Iris pigment epithelial cell (primary cell): ENCODE results near the gene TADA2B.

ENCODE experiments used
- DNase-seq: peaks from one replicate; pipeline ENCODE4 v3.0.0-alpha.2; 2011; ENCODE audit warnings: low read depth

Gene TADA2B, protein sequence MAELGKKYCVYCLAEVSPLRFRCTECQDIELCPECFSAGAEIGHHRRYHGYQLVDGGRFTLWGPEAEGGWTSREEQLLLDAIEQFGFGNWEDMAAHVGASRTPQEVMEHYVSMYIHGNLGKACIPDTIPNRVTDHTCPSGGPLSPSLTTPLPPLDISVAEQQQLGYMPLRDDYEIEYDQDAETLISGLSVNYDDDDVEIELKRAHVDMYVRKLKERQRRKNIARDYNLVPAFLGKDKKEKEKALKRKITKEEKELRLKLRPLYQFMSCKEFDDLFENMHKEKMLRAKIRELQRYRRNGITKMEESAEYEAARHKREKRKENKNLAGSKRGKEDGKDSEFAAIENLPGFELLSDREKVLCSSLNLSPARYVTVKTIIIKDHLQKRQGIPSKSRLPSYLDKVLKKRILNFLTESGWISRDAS

DNA sequence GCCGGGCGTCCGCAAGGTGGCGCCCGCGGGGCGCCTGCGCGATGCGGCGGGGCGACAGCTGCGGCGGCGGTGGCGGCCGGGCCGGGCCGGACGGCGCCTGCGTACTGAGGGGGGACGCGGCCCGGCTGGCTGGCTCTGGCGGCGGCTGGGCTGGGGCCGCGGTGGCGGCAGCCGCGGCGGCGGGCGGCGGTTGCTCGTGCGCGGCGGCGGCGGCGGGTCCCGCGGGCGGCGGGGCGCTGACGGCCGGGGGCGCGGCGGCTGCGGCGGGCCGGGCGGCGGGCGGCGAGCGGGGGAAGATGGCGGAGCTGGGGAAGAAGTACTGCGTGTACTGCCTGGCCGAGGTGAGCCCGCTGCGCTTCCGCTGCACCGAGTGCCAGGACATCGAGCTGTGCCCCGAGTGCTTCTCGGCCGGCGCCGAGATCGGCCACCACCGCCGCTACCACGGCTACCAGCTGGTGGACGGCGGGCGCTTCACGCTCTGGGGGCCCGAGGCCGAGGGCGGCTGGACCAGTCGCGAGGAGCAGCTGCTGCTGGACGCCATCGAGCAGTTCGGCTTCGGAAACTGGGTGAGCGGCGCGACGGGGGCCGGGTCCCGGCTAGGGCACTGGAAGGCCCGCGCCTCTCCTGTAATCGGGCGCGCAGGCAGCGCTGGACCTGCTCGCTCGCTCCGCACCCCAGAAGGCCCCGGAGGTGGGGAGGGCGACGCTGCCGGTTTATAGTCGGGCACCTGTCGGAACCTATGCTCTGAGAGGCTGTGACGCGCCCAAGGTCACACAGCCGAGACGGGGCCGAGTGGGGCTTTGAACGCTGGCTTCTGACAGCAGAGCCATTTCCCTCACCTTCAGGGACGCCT, at the start of gene TADA2B:
TADA2B (plus strand) TSS at position 89 of the 853 bp plus-strand sequence; CDS start at position 297, 208 bp downstream.
- peak; percentile 39 for DNase-seq

DNA sequence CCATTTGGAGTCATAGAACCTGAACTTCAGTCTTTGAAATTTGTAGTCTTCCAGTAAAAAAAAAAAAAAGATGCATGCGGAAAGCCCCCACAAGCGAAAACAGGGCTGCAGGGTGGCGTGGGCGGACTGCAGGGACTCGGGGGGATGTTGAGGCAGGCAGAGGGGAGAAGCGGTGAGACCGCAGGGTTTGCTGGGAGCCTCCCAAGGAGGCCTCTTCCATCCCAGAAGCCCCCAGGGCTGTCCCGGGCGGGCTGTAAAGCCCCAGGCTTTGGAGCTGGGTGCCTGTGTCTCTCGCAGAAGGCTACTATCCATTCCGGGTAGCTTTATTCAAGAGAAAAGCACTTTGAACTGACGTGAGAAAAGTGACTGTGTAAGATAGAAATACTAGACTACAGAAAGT, 46.7 kb upstream of the TADA2B start:
- no peak for DNase-seq

DNA sequence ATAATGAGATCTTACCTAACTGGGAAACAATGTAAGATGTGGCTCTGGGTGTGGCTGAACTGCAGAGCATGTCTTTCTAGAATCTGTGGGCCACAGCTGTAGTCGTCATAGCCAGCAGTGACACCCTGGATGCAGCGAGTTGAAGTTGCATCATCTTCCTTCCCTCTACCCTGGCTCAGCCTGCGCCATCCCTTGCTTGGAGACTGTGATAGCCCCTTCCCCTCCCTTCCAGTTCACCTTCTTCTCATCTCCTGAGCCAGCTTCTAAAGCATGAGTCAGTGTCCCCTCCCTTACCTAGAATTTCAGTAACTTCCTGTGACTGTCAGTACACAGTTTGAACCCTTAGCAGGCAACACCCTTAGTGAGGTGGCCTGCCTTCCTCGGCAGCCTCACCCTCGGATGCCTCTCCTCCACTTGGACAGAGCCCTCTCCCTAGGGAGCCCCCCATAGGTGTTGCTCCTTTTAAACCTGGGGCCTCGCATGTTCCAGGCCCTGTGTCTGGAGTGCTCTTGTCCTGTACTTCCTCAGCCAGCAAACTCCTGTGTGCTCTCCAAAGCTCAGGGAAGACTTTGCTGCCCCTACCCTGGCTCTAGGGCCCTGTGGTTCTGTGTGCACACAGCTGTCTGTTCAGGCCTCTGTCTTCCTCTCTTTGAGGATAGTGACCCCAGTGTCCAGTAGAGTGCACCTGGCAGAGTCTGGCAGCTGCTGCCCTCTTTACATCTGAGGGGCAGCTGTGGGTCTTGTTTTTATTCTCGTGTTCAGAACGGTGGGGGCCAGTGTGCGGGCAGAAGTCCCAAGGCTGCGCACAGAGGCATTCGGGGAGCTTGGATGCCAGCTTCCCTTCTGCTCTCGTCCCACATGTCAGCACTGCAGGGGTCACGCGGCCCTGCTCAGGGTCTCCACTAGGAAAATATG, 43.7 kb upstream of the TADA2B start:
- DNase-seq = no peak

DNA sequence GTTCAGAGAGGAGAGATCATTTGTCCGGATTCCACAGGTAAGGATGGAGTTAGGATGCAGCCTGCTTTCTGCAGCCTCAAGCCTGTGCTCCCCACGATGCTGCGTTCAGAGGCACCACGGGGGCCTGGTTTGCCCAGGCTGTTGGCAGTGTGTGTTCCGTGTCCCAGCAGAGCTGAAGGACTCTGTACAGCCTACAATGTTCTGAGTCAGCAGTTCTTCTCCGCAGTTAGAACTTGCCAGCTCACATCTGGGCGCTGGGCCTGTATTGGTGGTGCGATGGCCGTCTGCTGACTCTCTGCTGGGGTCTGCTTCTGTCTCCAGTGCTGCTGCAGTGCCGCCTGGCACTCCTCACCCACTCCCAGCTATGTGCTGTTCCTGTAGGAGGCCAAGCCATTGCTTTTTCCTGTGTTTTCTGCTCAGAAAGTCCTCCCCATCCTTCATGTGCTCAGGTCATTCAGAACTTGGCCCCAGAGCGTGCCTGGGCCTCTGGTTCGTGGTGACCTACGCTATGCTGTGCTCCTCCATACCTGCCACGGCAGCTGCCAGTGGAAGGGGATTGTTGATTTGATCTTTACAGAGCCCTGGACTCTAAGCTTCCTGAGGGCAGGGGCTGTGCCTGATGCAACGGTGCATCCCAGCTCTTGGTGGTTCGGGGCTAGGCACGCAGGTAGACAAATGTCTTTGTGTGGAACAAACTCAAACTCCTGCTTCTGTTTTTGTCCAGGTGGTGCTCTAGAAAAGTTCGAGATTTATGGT, 42.6 kb upstream of the TADA2B start:
- no peak for DNase-seq

DNA sequence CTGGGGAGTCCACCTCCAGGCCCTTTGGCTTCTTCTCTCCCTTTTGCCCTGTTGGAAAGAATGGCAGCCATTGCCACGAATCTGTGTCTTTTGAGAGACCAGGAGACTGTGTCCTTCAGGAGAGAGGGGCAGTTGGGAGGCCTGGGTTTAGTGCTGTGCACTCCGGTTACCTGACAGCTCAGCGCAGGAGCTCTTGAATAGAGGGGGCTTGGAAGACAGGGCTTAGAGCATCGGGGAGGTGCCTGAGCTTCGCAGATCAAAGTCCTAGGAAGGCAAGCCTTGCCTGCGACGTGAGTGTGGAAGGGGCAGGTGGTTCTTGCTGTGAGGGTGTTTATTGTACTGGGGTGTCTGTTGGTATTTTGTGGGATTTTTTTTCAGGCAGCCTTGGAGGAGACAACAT, 41.9 kb upstream of the TADA2B start:
- no peak for DNase-seq

DNA sequence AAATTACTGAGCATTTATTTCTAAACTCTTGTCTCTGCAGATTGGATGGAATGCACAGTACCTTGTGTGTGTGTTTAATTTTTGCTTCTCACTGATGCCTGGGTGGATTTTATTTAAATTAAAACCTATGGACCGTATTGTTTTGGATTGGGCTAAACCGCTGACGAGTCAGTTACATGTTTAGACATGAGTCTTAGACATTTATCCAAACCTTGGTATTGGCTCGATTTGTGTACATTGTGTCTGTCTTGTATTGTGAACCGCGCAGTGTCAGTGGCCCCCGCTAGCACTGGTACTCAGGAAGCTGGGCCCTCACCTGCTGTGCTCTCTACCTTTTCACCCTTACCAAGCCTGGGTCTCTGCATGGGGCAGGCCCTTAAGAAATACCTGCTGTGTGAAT, 40.8 kb upstream of the TADA2B start:
- DNase-seq = no peak

DNA sequence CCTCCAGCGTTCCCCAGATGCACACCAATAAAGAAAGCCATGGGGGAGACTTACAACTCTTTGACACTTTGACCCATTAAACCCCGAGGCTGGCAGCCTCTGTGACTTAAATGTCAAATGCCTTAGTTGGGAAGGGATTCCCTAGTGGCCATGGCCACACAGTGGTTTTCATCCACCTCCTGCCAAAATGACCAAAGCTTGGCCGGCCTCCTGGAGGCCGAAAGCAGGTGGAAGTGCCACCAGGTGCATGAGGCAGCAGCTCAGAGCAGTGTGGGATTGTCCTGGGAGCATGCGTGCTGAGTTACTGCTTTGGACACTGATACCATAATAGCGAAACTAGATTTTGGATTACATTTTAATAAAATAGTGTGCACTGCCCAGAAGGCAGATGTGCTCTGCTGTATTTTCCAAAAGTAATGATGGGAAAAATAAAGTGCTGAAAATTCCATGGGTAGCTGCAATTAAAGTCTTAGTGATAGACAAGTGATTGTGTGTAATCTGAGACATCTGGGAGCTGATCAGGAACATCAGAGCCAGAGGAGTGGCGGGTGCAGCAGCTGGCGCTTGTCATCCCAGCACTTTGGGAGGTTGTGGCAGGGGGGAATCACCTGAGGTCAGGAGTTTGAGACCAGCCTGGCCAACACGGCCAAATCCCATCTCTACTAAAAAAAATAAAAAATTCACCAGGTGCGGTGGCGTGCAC, 39.8 kb upstream of the TADA2B start:
- DNase-seq = no peak

DNA sequence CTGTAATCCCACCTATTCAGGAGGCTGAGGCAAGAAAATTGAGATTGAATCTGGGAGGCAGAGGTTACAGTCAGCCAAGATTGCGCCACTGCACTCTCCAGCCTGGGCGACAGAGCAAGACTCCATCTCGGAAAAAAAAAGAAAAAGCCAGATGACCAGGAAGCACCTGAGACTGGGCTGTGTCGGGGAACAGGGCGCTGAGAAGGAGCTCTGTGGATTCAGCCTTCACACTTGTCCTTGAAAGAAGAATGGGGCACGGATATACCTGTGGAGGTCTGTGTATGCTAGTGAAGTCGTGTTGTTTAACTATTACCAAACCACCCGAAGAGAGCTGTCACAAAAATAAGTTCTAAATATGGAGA, 39.3 kb upstream of the TADA2B start:
- no peak for DNase-seq

DNA sequence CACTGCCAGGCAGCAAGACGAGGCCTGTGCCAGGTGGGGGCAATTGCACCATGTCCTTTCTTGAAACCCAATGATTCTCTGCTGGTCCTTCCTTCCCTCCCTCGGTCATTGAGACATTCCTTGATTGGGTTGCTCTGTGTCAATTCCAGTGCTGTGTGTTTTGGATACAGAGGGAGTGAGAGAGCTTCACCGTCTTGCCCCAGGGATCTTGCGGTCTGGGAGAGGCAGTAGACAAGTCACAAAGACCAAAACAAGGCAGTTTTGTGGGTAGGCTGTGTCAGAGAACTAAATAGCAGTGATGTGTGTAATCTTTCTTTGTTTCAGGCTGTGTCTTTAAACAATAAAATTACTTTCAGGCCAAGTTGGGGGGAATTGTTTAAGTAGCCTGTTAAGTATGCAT, 38.8 kb upstream of the TADA2B start:
- no peak for DNase-seq

DNA sequence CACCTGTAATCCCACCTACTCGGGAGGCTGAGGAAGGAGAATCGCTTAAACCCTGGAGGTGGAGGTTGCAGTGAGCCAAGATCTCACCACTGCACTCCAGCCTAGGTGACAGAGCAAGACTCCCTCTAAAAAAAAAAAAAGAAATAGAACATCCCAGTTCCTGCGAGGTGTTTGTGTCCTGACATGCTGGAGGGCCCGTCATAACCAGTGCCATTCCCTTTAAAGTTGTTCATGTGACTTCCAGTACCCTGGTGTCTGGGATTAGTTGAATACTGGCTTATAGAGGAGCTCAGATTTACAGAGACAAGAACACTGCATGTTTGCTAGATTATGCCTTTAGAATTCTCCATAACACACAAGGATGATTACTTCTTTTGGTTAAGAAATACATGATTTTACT, 37.6 kb upstream of the TADA2B start:
- DNase-seq = no peak

DNA sequence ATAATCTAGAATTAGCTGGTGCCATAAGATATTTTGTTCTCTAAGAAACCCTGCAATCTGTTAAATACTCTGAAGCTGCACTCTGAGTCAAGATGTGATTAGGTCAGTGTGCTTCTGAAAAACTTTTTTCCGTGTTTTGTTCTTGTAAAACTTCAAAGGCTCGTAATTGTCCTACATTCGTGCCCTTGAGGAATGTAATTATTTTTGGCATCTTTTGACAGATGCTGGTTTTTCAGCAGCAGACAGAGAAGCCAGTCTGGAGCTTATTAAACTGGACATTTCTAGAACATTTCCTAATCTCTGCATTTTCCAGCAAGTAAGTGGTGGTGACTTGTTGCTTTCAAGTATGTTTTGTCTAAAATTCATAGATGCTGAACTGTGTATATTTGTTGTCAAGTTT, 36.8 kb upstream of the TADA2B start:
- DNase-seq = no peak

DNA sequence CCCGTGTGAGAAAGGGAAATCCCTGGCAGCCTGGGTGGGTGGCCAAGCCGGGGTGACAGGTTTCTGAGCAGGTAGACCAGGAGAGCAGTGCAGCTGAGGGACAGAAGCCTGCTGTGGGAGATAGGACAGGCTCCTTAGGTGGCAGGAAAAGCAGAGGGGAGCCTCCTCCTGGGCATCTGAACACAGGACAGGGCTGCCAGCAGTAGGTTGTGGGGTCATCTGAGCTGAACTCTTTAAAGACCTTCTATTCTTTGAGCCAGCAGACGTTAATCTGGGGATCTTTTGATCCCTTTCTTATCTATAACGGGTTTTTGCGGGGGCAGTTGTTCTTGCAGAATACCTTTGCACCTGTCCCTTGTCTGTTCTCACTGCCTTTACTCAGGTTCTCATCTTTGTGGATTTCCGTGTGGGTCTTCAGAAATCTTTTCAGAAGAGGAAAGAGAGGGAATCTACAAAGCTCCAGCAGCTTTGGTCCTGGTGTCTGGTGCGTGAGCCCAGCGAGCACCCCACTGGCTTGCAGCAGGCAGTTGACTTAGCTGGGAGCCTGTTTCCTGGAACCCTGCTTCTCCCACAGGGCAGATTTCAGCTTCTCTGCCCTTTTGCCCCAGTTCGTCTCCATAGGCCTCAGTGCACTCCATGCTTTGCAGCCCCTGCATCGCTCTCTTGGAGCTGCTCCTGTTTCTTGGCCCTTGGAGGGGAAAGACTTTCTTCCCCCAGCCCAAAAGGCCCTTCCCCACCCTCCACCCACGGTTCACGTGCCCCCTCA, 35.8 kb upstream of the TADA2B start:
- no peak for DNase-seq

DNA sequence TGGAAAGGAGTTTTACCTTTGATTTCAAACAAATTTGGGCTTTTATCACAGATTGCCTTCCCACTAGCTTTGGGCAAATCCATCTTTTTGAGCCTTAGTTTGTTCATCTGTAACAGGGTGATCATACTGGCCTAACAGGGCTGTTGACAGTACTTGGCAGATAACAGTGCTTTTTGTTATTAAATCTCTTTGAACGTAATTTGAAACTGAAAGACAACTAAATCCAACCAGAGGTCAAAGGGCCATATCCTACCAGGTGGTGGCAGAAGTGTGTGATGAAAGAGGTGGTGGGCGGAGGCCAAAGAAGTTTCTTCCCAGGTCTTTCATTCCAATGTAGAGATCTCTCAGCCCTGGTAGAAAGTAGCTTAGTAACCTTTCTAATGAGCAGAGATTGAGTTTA, 35.2 kb upstream of the TADA2B start:
- DNase-seq = peak; percentile 65

DNA sequence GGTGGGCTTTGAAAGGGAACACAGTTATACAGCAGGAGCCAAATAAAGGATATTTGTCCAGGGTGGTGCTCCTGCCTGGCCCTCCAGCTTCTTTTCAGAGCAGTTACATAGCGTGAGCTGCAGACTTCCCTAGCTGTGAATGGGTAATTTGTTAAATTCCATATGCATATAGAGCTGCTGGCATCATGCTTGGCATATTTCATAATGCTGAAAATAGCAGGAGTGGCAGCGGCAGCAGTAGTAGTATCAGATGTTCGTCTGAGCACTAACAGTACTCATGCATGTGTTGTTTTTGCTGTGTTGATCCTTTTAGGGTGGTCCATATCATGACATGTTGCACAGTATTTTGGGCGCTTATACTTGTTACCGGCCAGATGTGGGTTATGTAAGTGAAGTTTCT, 33.6 kb upstream of the TADA2B start:
- DNase-seq = no peak

DNA sequence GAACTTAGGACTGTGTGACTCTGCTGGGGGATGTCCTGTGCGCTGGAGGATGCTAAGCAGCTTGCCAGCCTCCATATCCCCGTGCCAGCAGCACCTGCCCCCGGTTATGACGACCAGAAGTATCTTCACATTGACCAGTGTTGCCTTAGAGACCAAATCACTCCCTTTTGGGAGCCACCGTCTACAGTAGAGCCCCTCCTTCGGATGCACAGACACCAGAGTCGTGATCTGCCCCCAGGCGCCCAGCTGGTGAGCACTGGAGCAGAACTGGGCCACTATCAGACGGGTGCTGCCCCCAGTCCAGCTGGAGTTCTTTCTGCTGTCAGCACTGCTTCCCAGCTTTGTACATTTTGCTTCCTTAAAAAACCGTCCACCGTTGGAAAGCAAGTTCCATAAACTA, 30.0 kb upstream of the TADA2B start:
- DNase-seq = no peak

DNA sequence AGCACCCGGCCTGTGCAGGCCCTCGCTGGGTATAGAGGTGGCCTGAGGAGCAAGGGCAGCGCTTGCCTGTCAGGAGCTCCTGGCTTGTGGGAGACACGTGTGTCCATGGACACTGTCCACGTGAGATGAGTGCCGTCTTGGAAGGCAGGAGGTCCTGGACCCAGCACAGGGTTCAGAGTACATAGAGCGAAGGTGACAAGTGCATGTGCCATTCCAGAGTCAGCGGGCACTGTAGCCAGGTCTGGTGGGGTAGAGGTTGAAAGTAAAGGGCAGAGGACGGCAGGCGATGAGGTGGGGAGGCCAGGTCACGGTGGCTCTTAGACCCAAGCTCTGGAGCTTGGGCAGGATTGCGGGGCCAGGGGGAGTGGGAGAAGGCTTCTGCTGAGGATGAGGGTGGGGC, 28.4 kb upstream of the TADA2B start:
- DNase-seq = no peak

DNA sequence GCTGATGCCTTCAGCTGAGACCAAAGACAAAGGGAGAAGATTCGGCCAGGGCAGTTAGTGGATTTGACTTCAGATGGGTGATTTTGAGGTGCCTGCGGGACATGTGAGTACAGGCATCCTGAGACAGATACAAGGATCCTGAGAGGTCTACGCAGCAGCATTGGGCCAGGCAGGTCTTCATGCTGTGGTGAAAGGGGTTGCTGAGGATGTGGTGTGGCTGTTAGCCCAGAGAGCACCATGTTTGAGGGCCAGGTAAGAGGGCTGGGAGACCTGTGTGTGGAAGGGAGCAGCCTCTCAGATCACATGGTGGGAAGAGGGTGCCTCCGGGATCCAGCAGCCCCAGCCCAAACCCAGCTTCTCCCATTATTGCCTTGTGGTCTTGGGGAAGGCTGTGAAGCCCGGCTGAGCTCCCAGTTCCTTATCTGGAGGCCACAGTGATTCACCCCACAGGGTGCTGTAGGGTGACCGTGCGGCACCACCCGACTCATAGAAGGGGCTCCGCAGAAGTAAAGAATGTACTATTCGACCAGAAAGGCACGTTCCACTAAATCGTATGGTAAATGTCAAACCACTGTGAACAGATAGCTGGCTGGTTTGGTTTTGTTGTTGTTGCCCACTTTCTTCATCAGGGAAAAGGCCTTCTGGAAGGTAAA, 27.7 kb upstream of the TADA2B start:
- no peak for DNase-seq

DNA sequence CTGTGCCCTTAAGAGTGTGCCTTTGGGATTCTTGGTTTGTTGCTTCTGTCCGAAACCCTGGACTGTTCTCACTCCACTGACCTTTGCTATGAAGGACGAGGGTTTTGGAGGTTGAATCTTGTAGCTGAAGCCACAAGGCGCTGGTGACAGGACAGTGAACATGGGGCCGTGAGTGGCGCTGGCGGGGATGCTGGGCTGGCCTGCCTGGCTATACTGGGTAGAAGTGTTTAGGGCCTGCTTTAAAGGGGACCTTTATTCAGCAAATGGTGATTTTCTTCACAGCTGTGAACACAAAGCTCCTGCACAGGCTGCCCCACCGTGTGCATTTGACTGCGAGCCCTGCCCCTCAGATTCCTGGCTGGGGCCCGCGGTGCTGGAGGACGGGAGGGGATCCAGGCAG, 27.1 kb upstream of the TADA2B start:
- no peak for DNase-seq

DNA sequence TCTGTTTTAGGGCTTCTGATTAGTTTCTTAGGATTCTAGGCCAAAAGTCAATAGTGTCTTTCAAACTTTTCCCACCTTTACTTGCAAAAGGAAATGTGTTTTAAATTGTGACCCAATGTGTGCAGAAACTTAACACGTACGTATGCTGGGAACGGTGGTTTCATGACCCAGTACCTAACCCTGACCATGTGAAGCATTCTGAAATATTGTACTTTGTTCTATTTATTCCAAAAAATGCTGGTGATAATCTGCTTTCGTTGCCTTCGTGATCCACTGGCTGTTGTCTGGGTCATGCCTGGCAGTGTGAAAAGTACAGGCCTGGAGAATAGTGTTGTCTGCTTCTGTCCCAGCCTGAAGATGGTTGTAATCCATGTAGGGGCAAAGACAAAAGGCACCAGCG, 26.7 kb upstream of the TADA2B start:
- DNase-seq = no peak
